Dermis microvascular lymphatic vessel endothelial cell (primary cell): ENCODE results near the gene GSTO2. TPM values are rescaled to one million over a fixed set of nuclear protein-coding genes. Genes with fewer than 3 reads are reported as not detected.

Experiments
- DNase-seq, 2 donors: peaks; one replicate each; pipeline versions ENCODE4 v3.0.0 to v3.0.0-alpha.2; 2010; ENCODE audit warnings: low read depth in 2 of 2
- total RNA-seq: library from RNA; depleted of rRNA; stranded (reverse); fragments of >200 nt; gene quantifications from 2 replicates; pipeline ENCODE4 v1.2.1, GENCODE V29; 2014

Gene GSTO2
- total RNA-seq, 1 donor from 2014 or later = 0.51 TPM

DNA sequence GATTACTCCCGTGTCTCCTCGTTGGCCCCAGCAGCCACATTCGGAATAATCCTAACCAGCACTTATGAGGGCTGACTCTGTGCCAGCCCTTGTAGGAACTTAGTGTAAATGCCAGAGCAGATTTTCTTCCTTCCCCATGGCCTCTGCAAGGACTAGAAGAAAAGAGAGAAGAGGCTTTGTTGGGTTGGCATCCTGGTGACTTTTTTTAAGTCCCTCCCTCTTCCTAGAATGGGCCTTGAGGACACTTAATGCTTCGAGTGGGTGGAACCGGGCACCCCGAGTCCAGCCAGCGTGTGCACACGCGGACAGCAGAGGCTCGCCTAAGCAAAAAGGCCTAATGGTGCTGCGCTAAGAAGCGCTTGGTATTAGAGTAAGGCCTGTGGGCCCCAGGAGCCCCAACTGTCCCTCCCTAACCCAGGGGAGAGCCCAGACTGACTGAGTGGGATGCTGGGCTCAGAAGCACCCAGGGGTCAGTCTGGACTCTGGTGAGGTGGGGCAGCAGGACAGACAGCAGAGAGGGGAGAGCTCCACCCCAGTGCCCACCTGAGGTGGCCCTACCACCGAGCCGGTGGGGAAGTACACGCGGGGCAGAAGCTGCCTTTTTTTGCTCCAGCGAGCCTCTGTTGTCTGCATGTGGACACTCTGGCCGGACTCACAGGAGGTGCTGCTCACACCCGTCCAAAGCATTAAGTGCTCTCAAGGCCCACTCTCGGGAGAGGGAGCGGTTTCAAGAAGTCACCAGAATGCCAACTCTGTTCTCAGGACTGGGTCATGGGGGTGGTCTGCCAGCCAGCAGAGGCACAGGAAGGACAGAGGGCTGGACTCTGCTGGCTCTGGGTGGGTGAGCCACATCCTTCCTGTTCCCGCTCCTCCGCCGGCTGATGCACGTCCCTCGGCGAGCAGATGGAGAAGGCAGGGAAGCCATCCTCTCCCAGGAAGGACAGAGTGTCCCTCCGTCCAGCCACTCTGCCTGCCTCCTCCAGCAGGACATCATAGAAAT, 56.8 kb downstream of the GSTO2 start:
- DNase-seq = peak in 1 of 2 donors; percentile 63

DNA sequence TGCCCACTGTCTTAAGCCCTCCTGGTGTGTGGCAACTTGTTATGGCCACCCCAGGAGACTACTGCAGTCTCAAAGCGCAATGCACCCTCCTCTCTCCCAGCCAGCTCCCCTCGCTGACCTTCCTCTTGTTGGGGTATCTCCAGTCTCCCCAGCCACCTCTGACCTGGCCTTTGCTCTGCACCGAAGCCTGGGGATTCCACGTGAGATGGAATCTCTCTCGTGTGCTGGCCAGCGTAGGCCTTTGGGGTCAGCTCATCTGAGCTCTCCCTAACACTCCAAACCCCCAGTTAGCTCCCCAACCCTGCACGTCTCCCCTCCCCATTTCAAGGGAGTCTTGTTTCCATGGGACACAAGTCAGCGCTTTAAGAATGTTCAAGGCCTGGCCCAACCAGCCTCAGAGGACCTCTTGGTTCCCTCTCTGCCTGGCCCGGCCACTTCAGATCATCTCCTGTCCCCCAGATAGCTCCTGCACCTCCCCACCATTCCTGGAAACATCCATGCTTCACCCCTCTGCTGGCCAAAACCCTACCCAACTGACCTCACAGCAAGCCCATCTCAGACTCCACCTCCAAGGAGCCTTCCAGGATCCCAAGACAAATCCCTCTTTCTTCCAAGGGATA, 58.1 kb downstream of the GSTO2 start:
- DNase-seq = no peak

DNA sequence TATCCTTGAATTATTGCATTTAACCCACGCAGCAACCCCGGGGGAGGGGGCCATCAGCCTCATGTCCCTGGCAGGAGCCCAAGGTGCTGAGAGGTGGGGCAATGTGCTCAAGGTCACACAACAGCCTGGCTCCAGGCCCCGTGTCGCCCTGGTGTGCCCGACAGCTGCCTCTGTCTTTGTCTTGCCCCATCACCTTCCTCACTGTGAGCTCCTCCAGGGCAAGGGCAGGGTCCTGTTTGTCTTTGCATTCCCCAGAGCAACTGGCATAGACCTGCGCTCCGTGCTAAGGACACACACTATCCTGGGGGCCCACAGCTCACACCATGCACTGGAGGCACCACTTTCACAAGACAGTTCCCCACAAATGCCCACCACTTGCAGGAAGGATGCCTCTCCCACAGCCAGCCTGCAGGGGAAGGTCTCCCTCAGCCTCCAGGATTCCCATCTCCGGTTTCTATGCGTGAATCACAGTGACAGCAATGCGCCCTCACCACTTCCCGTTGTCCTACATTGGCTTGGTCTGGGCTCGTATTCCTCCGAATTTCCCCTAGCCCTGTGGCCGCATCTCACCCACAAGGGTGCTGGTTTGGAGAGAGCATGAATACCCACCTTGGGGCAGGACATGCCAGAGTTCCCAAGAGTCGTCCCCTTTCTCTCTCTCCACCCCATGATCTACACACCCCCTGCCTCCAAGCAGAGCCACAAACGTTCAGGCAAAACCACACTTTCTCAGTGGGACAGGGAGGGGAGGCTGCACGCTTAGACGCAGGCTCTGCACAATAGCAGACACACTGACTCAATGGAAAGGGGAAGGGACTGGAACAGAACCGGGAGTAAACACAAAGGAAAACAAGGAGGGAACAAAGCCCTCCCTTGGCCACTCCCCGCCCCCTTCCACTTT, 59.0 kb downstream of the GSTO2 start:
- peak; percentile 69 to 88 for DNase-seq

DNA sequence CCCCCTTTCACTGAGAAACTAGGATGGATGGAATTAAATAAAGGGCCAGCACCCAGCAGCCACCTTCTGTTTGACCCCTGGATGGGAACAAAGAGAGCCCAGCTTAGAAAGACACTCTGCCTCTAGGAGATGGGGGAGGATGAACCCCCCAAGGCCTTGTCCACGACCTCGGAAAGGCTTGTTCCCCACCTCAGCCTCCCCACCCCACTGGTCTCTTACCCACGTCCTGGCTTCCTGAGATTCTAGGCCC, 59.6 kb downstream of the GSTO2 start:
- no peak for DNase-seq

DNA sequence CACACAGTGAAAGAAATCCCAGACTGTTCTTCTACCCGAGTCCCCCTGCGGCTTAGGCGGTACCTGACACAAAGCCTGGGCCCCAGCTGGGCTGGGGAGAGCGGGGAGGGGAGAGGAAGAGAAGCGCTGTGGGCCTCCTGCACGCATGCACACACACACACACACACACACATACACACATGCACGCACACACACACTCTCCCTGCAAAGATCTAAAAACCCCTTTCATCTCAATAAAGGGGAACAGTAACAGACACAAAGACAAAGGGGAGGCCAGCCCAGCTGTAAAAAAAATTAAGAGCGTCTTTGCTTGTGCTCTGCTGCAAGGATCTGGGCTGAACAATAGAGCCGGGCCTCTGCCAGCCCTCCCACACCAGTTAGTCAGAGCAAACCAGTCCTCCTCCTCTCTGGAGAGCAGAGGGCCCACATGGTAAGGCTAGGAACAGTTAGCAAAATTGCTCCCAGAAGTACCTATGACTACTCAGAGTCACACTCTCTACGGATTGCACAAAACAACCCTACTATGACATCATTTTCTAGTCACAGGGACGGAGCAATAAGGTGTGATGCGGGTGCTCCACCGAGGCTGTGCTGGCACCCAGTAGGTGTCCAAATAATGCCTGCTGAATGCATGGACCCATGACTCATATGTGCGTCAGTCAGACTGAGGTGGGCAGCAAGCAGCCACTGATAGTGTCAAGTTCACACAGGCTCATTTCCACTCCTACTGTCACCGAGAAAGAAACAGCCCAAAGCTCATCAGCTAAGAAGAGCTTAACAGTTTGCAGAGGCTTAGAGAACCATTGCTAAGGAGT, 60.1 kb downstream of the GSTO2 start:
- peak in 1 of 2 donors; percentile 88 for DNase-seq

DNA sequence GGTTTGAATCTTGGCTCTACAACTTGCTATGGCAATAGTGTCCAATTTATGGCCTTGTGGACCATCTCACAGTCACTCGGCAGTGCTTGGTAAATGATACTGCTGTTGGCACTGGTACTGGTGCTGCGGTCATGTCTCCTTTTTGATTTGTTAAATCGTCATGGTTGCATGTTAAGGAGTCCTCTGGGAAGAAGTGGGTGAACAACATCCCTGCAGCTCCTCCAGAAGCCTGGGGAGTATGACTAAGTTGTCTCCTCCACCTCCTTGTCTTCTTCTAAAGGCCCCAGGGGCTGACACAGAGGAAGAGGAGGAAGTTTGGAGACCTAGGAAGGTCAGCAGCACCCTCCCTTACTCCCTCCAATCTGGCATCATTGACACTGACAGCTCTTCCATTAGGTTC, 60.8 kb downstream of the GSTO2 start:
- no peak for DNase-seq

DNA sequence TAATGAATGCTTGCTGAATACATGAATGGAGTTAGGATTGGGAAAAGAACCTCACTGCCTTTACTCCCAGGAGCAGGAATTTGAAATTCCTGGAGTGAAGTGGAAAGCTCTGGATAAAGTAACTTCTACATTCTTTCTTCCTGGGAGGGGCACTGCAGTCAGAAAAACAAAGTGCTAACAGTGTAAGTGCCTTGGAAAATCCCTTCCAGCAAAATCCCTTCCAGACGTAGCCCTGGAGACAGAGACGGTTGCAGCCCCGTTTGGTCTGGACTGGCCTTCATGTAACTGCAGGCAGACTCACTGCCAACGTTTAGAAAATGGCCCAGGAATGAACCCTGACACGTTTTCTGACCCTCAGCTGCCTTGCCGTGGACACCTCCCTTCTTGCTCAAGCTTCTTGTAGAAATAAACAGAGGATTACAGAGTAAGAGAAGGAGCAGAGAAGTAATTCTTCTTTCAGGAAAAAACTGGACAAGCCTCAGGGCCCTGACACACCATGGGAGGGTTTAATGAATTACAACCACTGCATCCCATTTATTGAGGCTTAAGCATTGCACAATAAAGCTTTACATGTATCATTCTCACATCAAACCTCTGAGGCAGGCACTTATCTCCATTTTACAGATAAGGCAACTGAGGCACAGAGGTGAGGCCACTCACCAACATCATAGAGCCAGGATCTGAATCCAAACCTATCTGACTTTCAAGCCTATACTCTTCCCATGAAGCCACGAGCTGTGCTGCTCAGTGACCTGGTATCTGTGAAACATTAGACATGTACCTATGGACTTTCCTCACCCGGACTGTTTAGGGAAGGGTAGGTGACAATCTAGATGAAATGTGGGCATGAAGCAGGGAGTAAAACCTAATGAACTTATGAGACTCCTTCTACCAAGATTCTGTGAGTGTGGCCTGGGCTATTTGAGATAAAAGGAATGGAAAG, 61.5 kb downstream of the GSTO2 start:
- peak in 1 of 2 donors; percentile 69 for DNase-seq

DNA sequence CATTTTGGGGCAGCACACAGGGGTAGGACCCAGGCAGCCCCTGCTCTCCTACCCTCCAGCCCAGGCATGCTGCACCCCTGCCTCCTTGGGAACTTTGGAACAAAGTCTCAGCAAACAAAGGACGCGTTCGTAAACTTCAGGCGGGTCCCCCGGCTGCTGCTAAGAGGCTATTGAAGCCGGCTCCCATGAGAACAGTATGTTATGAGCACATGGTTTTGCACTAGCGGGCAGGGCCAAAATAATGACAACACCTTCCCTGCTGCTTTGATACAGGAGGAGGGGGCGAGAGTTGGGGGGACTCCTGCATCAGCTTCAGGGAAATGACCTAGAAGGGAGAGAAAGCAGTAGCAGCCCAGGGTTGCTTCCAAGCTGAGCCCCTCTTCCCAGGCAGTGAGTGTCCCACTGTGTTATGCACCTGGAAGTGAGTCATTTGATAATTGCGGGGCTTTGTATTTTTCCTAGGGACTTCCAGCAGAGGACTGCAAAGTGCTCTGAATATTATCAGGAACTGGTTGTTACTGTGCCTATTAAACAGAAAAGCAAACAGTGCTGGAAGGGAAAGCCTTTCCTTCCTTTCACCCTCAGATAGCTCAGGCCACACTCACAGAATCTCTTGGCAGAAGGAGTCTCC, 62.3 kb downstream of the GSTO2 start:
- peak; percentile 71 to 94 for DNase-seq

DNA sequence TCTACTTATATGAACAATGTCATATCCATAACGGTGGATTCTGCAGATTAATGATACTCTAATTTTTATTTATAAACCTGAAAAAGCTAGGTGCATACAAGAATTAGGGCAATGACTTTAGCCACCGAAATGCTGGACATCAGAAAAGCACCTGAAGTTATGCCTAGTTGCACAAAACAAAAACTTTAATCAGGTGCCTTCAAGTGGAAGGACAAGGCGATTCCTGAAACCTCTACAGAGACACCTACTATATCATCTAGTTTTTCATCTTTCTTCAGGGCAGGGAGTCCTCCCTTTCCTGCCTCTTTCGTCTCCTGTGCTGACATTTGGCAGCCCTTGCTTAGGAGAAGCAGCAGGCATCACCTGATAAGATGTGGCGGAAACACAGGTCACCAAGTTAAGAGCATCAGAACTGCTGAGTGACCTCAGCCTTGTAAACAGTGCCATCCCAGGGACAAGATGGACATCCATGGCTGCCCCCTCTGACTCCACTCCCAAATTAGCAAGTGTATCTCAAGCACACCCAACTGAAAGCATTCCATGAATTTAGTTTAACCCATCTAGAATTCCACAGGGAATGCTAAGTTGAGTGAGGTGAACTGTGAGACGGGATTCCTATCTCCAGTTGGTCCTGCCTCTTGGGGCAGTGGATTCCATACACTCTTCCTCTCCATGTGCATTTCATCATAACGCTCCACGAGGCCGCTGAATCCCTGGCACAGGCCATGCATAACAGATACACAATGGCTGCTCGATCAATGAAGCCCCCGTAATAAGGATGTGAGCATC, 63.5 kb downstream of the GSTO2 start:
- no peak for DNase-seq

DNA sequence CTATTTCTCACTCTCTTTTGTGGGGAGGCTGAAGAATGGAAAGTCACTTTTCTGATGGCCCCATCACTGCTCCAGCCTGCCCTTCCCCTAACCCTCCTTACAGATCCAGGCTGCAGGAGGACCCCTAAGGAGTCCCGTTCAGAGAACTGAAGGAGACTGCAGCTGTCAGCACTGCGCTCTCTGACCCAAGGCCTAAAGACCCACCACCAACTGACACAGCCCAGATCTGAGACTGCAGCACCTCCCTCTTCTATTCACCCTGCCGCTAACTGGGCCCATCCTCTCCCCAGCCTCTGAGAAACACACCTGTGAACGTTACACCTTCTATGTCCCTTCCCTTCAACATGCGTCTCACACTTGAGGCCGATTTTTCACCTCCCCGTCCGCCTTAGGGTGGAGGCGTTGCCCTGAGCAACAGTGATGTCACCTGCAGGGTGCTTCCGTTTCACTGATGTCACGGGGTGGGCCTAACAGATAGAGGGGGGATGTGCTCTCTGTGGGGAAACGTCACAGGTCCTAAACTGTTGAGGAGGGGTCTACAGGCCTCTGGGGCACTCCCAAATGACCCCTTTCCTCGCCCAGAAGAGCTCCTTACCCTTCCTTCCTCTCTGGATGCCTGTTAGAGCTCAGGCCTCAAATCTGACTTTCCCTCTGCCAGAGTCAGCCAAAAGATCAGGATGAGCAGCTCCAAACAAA, 64.2 kb downstream of the GSTO2 start:
- DNase-seq = no peak

DNA sequence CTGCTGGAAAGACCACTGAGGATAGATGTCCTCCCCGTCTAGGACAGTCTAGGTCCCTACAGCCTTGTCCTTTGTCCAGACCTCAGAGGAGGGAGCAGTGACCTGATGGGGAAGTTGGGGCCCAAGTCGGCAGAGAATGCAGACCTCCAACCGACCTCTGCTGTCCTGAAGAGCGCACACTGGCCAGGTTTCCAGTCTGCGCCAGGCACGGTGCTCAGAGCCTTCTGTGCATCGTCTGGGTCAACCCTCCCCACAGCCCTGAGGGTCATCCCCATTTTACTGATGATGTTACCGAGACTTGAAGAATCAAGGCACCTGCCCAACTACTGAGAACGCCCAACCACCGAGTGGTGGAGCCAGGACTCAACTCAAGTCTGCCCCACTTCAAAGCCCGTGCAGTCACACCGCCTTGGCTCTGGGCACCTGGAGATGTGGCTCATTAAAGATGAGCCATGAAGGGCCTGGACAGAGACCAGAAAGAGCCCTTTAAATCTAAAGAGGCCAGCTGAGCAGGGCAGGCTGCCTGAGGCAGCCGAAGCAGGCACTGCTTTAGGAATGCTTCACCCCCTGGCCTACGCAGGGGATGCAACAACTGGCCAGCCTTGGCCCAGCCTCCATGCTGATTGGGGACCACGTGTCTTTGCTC, 64.9 kb downstream of the GSTO2 start:
- DNase-seq = no peak

DNA sequence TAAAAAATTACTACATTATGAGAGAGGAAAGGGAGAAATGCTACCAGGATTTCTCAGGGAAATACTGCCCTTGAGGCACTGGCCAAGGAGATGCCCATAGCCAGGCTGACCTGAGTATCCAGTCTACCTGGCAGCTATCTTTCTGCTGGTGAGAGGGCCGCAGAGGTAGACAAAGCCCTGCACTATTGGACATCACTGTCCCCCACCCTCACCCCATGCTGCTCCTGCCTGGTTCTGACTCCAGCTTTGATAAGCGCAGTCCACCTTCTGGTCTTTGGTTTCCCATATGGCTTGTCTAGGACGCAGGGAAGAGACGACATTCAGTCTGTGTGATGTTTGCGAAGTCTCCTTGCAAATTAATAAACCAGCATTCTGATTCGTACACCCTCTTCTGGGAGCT, 65.6 kb downstream of the GSTO2 start:
- DNase-seq = no peak

DNA sequence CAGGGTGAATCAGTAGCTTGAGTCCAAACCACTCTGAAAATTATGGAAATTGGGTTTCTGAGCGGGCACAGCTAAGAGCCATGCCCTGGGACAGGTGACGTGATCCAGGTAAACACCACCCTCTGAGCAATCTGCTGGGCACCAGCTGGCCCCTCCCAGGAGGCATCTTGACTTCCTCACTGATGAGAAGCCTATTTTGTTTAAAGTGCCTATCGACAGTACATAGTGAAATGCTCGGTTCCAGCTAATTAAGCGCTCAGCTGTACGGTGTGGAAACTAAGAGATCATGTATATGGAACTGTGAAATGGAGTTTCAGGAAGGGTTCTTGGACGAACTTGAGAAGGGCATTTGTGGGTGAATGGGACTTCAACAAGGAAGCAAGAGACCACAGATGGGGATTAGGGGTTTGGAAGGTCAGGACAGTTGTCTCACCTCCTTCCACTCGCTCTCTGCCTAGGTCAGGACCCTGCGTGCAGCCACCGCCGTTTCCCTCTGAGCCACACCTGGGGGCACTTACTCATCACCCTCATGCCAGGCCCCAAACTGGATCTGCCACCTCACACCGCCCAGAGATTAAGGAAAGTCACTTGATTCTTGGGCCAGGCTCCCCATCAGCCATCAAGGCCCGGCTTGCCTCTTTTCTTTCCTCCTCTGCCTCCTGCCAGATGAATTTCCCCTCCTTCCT, 66.1 kb downstream of the GSTO2 start:
- peak in 1 of 2 donors; percentile 8 for DNase-seq

DNA sequence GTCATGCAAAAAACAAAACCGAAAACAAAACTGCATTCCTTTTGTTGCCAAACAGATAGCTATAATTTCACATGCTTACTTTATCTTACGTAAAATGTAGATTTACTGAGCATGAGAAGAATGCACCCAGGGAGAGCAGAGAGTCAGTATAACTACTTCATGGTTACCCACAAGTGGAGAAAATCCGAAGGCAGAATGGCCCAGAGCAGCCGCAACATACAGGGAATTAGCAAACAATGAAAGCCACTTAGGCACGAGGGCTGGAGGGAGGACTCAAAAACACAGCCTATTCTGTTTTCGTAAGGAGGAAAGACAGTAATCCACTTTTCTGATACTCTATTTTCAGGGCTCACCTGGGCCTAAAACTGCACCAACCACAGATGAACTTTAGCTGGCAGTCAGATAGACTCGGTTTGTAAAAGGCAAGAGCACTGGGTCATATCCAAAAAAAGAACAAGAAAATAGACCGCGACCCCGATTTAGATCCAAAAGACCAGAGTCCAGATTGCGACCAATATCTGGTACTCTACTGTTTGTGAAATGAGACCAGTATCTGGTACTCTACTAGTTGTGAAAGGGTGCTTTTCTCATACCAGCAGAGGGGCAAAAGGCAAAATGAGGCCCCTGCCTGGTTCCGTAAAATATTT, 68.0 kb downstream of the GSTO2 start:
- DNase-seq = no peak

DNA sequence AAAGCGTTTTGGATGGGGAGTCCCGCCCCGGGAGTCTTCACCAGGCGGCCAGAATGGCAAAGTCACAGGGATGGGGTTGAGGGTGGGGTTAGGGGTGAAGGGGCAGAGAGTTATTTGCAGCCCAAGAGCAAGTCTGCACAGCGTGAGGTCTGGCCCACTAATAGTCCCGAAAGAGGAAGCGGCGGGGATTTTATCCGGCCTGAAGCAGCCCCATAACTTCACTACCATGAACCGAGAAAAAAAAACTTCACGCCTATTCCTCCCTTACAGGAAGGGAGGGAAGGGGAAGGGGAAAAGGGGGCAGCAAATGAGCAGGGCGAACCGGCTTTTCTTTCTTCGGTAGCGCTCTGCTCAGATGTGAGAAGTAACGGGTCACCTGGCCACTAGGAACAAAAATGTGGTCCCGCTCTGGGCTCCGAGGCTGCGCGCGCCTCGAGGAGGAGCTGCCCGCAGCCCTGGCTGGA, 68.6 kb downstream of the GSTO2 start:
- DNase-seq = peak in 1 of 2 donors; percentile 55

DNA sequence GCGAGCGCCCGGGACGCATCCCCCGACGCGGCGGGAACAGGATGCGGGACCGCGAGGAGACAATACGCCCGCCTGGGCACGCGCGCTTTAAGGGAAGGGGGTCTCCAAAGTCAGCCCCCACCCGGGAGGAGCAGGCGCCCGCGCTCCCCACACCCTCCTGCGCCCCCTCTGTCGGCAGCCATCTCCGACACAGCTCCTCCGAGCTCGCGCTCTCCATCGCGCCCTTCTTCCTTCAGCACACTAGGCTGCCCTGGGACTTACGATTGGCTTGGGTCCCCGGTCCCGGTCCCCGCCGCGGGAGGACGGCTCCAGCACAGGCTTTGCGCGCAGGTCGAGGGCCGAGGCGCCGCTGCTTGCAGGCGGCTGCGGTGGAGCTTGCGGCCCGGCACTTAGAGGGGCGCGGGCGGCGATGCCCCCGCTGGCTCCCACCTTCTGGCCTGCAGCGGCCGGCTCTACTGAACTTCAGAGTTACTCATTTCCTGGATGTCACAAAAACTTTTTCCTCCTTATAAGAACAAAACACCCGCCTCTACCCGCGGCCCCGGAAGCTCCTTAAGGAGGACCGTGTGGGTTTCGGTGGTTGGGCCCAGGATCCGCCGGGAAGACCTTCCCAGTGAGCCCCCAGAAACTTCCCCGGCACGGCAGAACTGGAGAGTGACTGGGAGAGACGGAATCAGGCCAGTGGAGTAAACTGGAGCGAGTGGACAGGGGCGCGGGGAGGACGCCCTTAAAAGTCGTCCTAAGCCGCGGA, 69.2 kb downstream of the GSTO2 start, which contains the start of gene ITPRIP:
Gene ITPRIP (minus strand): TSS at position 481 of the 751 bp plus-strand sequence. CDS start 22,414 bp downstream, outside the sequence.
- peak in 1 of 2 donors; percentile 88 for DNase-seq
